ENCODE measurements around the gene NHLRC4. TPM values are rescaled to one million over a fixed set of nuclear protein-coding genes. Genes with fewer than 3 reads are reported as not detected.

Gene NHLRC4
- total and polyA plus RNA-seq, 2 of the 13 experiments (the other 11 are each of a cell fraction or from before 2014, with no cell fraction given) = 0.40 to 0.59 TPM

GRCh38 chr16:527015-527903 is 39.5 kb upstream of the NHLRC4 start, which contains the start of gene CAPN15 (continued):
- TF ChIP-seq REST (IDR thresholded peaks at IDR 0.05; ENCODE audit: borderline replicate concordance in 1 of 2, low read depth in 1 of 2, low read length in 2 of 2) = no peak
- peak; percentile 16; the same call in 1 of the 2 replicates for TF ChIP-seq KLF15 (CRISPR knock-in tag; IDR thresholded peaks at IDR 0.05; ENCODE audit: borderline replicate concordance)
- no peak for TF ChIP-seq ZFAT (CRISPR knock-in tag; conservative IDR thresholded peaks at IDR 0.05)
- TF ChIP-seq MLX (CRISPR knock-in tag; IDR thresholded peaks at IDR 0.05) = no peak
- 0 out of 2 replicates have a peak, but pooled peaks have one; percentile 20 for TF ChIP-seq NR1H2 (CRISPR knock-in tag; IDR thresholded peaks at IDR 0.05; ENCODE audit: borderline replicate concordance, low read depth)
- no peak for TF ChIP-seq JDP2 (CRISPR knock-in tag; IDR thresholded peaks at IDR 0.05; ENCODE audit: borderline replicate concordance)
- no peak for TF ChIP-seq ZNF839 (CRISPR knock-in tag; IDR thresholded peaks at IDR 0.05; ENCODE audit: borderline replicate concordance)
- no peak for TF ChIP-seq ZNF280B (CRISPR knock-in tag; IDR thresholded peaks at IDR 0.05; ENCODE audit: borderline replicate concordance)
- TF ChIP-seq HBP1 (CRISPR knock-in tag; IDR thresholded peaks at IDR 0.05; ENCODE audit: low read depth) = no peak
- TF ChIP-seq ZNF652 (CRISPR knock-in tag; IDR thresholded peaks at IDR 0.05; ENCODE audit: borderline replicate concordance, low read depth) = no peak
- TF ChIP-seq ZMAT5 (CRISPR knock-in tag; IDR thresholded peaks at IDR 0.05; ENCODE audit: borderline replicate concordance, low read depth) = no peak
- TF ChIP-seq ZFP36L2 (CRISPR knock-in tag; IDR thresholded peaks at IDR 0.05) = no peak
- no peak for TF ChIP-seq ZNF33A (CRISPR knock-in tag; IDR thresholded peaks at IDR 0.05; ENCODE audit: borderline replicate concordance)
- TF ChIP-seq ZSCAN22 (CRISPR knock-in tag; IDR thresholded peaks at IDR 0.05) = no peak
- 0 out of 2 replicates have a peak, but pooled peaks have one; percentile 6 for TF ChIP-seq ZFP36L1 (CRISPR knock-in tag; IDR thresholded peaks at IDR 0.05)
- TF ChIP-seq ZFP62 (CRISPR knock-in tag; IDR thresholded peaks at IDR 0.05) = no peak
- no peak for TF ChIP-seq ZNF775 (CRISPR knock-in tag; IDR thresholded peaks at IDR 0.05; ENCODE audit: borderline replicate concordance)
- peak; percentile 30; the same call in 1 of the 2 replicates for TF ChIP-seq SALL2 (CRISPR knock-in tag; IDR thresholded peaks at IDR 0.05)
- TF ChIP-seq U2AF1 (optimal IDR thresholded peaks at IDR 0.05; ENCODE audit: low read depth, low read length) = no peak
- TF ChIP-seq ZFP90 (CRISPR knock-in tag; IDR thresholded peaks at IDR 0.05; ENCODE audit: borderline replicate concordance) = peak; percentile 83; the same call in 1 of the 2 replicates
- no peak for TF ChIP-seq KAT2B (IDR thresholded peaks at IDR 0.05; ENCODE audit: borderline replicate concordance, low read depth, low read length)
